Occipital lobe (tissue), 2 donors: ENCODE data around the gene NTPCR. TPM values are rescaled to one million over a fixed set of nuclear protein-coding genes. Genes with fewer than 3 reads are reported as not detected.

Experiments used
- DNase-seq: peaks from one replicate; lab custom pipeline; 2025; lab: John Stamatoyannopoulos, UW
- total RNA-seq: library from RNA; depleted of rRNA; stranded (reverse); fragments of >200 nt; gene quantifications from one replicate; pipeline ENCODE4 v1.2.3, GENCODE V29; 2014

NTPCR gene
- total RNA-seq, 1 donor from 2014 or later, result 16.4 TPM

GRCh38 chr1:233010146-233010545 is 59.7 kb downstream of the NTPCR start:
- no peak for DNase-seq

DNA sequence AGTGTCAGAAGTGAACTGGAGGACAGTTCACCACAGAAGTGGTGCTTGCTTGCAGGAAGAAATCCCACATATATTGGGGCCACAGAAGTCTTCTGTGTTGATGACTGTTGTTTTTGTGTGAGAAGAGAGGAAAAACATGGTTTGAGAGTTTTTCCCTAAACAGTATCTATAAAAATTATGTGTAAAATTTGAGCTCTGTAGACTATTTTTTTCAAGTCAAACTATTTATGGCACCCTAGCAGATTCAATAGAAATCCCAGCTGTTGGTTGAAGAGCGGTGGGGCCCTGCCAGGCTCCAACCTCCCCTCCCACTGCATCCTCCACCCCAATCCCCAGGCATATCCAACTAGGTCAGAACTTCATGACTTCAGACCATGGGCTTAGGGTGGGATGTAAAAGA is 61.6 kb downstream of the NTPCR start:
- DNase-seq, result no peak

DNA sequence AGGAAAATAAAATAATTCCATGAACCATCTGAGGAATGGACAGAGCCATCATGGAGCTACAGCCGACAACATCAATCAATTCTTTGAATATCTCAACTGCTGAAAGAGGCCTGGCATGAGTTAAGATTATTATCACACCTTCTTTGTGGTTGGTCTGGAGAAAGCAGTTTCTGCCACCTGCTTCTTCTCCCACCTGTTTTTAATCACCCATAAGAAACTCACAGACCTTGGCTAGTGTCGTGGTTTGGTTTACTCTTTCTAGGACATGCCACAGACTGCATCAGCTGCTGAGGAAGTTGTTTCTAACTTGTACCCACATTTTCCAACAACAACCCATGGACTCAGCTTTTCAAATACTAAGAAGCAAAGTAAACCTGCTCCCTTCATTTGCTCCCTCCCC is 65.6 kb downstream of the NTPCR start:
- no peak for DNase-seq

DNA sequence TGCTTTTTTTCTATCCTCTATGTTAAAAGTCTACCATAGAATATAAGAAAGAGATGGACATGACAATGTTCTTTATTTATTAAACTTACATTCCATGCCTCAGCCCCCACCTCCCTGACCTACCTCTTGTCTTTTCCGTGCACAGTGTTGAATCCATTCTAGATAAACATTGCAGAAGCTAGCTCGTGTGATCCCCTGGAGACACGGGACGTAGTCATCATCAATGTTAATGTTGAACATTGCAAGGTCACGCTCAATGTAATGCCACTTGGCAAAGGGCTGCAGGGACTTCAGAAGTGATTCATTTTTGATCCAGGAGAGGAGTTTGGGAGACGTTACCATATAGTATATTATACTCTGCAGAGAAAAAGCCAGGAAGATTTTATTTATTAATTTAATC is 66.4 kb downstream of the NTPCR start:
- no peak for DNase-seq

- DNase-seq, result no peak
Measured at GRCh38 chr1:233019083-233019482, 68.7 kb downstream of the NTPCR start.

GRCh38 chr1:233019778-233020325 is 69.4 kb downstream of the NTPCR start:
- DNase-seq, result no peak

DNA sequence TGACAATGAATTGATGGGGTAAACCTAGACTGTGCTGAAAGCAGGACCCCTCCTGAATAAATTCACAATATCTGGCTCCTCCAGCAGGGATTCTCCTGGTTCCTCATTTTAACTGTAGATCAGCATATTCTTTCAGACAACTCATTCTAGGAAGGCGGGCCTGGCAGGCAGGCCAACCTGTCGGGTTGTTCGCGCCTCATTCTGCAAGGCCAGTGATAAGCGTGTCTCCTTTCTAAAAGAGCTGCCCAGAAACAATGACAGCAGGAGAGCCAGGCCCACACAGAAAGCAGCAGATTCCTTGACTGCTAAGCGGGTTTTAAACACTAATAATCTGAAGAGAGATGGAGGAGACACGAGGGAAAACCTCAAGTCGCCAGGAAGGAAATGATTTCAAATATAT is 70.0 kb downstream of the NTPCR start:
- DNase-seq, result no peak

DNA sequence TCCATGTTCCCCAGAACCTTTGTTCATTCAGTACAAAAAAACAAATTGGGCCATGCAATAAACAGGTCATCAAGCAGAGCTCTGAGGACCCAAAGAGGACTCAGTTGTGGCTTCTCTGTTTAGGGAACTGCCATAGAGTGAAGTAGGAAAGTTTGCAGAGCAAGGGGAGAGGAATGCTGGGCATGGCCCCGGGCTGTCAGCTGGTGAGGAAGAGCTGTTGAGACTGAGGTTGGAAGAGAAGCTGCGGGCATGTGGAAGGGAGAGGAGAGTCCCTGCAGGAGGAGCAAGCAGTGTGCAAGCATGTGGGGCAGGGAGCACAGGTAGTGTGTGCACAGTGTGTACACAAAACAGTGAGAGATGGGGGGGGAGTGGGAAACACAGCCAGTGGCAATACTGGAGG is 71.8 kb downstream of the NTPCR start:
- DNase-seq, result no peak

GRCh38 chr1:233024199-233024598 is 73.8 kb downstream of the NTPCR start:
- DNase-seq, result no peak

DNA sequence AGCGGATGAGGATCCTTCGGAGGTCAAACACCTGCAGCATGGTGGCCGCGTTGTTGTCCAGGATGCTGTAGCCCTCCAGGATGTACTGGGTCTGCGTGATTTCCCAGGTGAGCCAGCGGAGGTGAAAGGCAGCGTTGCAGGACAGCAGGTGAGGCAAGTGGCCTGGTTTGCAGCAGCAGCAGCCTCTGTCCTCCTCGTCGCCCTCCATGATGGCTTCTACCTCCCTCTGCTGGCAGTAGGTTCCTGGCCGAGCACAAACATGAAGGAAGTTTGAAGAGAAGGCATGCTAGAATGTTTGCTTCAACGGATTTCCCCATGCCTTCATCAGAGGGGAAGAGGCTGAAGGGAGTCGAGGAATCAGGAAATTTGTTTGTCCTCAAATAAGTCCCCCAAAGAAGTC is 74.7 kb downstream of the NTPCR start:
- no peak for DNase-seq

DNA sequence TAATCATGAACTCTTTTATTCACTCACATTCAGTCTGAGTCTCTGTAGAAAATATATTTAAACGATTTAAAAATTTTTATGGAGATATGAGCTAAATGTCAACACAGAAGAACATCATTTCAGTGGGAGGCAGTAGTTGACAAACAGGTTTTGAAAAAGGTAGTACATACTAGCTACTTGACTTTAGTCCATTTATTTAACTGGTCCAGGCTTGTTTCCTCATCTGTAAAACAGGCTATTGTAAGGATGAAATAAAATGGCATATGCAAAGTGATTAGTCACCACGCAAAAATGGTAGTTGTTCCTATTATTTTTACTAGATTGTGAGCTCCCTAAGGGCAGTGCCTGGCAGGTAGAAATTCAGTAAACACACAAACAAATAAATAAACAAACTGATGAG is 75.2 kb downstream of the NTPCR start:
- no peak for DNase-seq

DNA sequence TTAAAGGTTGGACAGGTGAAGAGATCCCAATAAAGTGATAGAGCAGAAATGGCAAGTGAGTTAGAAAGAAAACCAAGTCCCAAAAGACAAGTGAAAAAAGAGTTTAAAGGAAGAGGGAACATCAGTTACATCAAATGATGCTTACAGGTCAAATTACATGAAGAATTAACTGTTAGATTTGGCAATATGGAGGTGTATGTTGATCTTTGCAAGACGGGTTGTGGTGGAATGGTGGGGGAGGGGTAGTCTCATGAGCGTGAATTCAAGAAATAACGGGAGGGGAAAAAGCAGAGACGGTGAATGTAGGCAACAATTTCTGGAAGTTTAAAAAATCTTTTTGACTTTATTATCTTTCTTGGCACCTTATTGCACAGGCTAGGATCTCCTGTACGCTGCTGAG is 76.6 kb downstream of the NTPCR start:
- no peak for DNase-seq

GRCh38 chr1:233031521-233031920 is 81.1 kb downstream of the NTPCR start:
- DNase-seq, result no peak

GRCh38 chr1:233032916-233033315 is 82.5 kb downstream of the NTPCR start:
- no peak for DNase-seq

DNA sequence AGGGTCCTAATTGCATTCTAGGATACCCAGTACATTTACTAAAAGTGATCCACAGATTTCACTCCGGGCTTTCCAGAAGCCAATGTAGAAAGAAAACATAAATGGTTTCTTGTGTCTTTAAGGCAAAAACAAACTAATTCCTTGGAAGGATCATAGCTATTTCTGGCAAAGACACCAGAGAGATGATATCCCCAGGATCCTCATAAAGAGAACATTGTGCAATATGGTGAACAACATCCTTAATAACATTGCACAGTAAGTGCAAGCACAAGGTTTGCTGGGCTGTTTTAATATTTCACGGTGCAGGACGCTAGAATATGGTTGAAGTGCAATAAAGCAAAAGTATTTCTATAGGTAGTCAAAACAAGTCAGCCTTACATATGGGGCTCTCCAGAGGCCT is 83.0 kb downstream of the NTPCR start:
- DNase-seq, result no peak

Other genes with a start within 250 kb of the NTPCR start
- 9.0 TPM for gene MAP10, start 145.2 kb upstream of the NTPCR start, total RNA-seq